Stomach (tissue), 4 donors: ENCODE results near the gene ABRACL.

Source experiments
- POLR2A ChIP-seq, 4 donors: fragments of 450-650 bp; IDR thresholded peaks; one replicate each; pipeline ENCODE4 v1.6.1; 2016; ENCODE audit warnings: antibody characterized with exemption in 4 of 4, control low read depth in 2 of 4, mild to moderate bottlenecking in 1 of 4, moderate library complexity in 1 of 4
- POLR2AphosphoS5 ChIP-seq, 3 donors: sonication (generic); formaldehyde crosslinking; IDR thresholded peaks; one replicate each; pipeline ENCODE4 v1.6.1; 2016; ENCODE audit warnings: antibody characterized with exemption in 3 of 3
- TF ChIP-seq, protein P1 (sequence below), 7 experiments: fragments of 450-650 bp in 4 of 7; fragments of 200-600 bp in 3 of 7; sonication (generic) in 3 of 7; IDR thresholded peaks; one replicate each; pipeline ENCODE4 v1.5.1; 2016 to 2019; ENCODE audit warnings: antibody characterized with exemption in 7 of 7, control low read depth in 2 of 7, mild to moderate bottlenecking in 1 of 7

DNA sequence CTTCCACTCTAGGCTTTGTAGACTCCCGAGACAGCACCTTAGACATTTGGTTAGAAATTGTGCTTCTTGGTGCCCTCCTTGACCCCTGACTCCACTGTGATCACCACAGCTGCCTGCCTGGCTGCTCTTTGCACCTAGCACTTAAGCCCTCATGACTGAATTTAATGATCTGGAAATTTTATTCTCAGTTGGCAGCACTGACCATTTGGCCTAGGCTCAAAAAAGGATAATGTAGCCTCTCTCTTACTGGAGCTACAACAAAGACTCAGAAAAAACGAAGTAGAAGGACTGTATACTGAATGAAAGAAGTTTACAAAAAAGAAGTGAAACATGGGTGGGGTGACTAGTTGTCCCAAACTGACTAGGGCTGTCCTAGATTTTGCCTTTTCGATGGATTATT is 11.3 kb upstream of the ABRACL start:
- TF ChIP-seq, protein P1, sequence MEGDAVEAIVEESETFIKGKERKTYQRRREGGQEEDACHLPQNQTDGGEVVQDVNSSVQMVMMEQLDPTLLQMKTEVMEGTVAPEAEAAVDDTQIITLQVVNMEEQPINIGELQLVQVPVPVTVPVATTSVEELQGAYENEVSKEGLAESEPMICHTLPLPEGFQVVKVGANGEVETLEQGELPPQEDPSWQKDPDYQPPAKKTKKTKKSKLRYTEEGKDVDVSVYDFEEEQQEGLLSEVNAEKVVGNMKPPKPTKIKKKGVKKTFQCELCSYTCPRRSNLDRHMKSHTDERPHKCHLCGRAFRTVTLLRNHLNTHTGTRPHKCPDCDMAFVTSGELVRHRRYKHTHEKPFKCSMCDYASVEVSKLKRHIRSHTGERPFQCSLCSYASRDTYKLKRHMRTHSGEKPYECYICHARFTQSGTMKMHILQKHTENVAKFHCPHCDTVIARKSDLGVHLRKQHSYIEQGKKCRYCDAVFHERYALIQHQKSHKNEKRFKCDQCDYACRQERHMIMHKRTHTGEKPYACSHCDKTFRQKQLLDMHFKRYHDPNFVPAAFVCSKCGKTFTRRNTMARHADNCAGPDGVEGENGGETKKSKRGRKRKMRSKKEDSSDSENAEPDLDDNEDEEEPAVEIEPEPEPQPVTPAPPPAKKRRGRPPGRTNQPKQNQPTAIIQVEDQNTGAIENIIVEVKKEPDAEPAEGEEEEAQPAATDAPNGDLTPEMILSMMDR (IDR thresholded peaks at IDR 0.05) = no peak
- TF ChIP-seq POLR2A (IDR thresholded peaks at IDR 0.05) = no peak
- no peak for TF ChIP-seq POLR2AphosphoS5 (IDR thresholded peaks at IDR 0.05)
